ENCODE results near the gene UTP11. TPM values are rescaled to one million over a fixed set of nuclear protein-coding genes. Genes with fewer than 3 reads are reported as not detected.

Gene UTP11
- total and polyA plus RNA-seq, 2 donors (not counting 3 experiments of a cell fraction or from before 2014, with no cell fraction given): 20.1 to 54.1 TPM

- dilution Hi-C loops (cut with MboI; ENCODE audit: extremely low pct_ligation_motif_present, low sequenced_read_pairs) (no loop called here), intact Hi-C loops (cut with micrococcal nuclease) (loop anchor here (1.0 to 10.0 kb wide), 5 partner anchors 17 to 787 kb away; no protein-coding TSS in a partner anchor)
- H3K9me1 ChIP-seq (replicated peaks; ENCODE audit: control insufficient read depth, extremely low read depth, insufficient read depth, low read length): no peaks in the 10 kb centered on the region
- TF ChIP-seq MAX (IDR thresholded peaks at IDR 0.05; ENCODE audit: insufficient read depth, insufficient read length) (no peak), GATA2 (IDR thresholded peaks at IDR 0.05; ENCODE audit: insufficient read depth, insufficient read length, low read depth, low read length) (no peak), EZH2 (IDR thresholded peaks at IDR 0.05; ENCODE audit: borderline replicate concordance, low read depth, low read length, severe bottlenecking) (no peak), POLR2A (IDR thresholded peaks at IDR 0.05; ENCODE audit: low read depth, low read length) (no peak), CTCF (IDR thresholded peaks at IDR 0.05; ENCODE audit: extremely low read depth in 1 of 2, insufficient read depth in 1 of 2, low read depth in 1 of 2, low read length in 2 of 2) (no peak), FOS (IDR thresholded peaks at IDR 0.05; ENCODE audit: borderline replicate concordance, insufficient read depth, low read length) (peak; percentile 72), JUN (IDR thresholded peaks at IDR 0.05; ENCODE audit: borderline replicate concordance, insufficient read depth, insufficient read length, low read depth) (peak; percentile 42), POLR2AphosphoS5 (IDR thresholded peaks at IDR 0.05; ENCODE audit: insufficient read depth, low read depth, low read length) (peak; percentile 75), MYC (IDR thresholded peaks at IDR 0.05; ENCODE audit: low read depth, low read length) (no peak)
- peak; percentile 79 for DNase-seq (ENCODE audit: low read depth, low spot score)
- H3K79me2 ChIP-seq (ENCODE audit: control insufficient read depth, insufficient read depth, low read length): no peaks in the 10 kb centered on the region
- CTCF ChIA-PET: interaction anchor here (0.5 to 7.4 kb wide), 7 partner anchors 8 to 805 kb away, joined by 3 to 66 read pairs (median 20); partner anchors contain the start of genes POU3F1 and SF3A3
- H3K9ac ChIP-seq (replicated peaks; ENCODE audit: extremely low read depth, insufficient read depth, low read length): peak overlapping the region; percentile 5
- peak; percentile 90 for FAIRE-seq
- H4K20me1 ChIP-seq (replicated peaks; ENCODE audit: control insufficient read depth, extremely low read depth, insufficient read depth, low read length): no peaks in the 10 kb centered on the region
- no peaks in the 10 kb centered on the region for H3K27me3 ChIP-seq (ENCODE audit: control insufficient read depth in 2 of 2, insufficient read depth in 2 of 2, low read length in 2 of 2)
- no TSS peak for BruUV-seq (replicated peaks)
- H3K36me3 ChIP-seq (ENCODE audit: control insufficient read depth in 2 of 2, extremely low read depth in 1 of 2, insufficient read depth in 2 of 2, low read length in 2 of 2): peaks cover 0 to 3% of the 10 kb centered on the region in 2 experiments
- H3K9me3 ChIP-seq (replicated peaks; ENCODE audit: control insufficient read depth, insufficient read depth, low read length): no peaks in the 10 kb centered on the region
- peaks cover 38% of the 10 kb centered on the region for H3K4me1 ChIP-seq (ENCODE audit: control insufficient read depth, extremely low read depth, insufficient read depth, low read length)
- peak overlapping the region; percentile 69 for H3K27ac ChIP-seq (ENCODE audit: insufficient read depth, low read depth, low read length)
- H3K4me2 ChIP-seq (ENCODE audit: insufficient read depth, low read length): peak overlapping the region; percentile 45
- H3K4me3 ChIP-seq (replicated peaks in 1 of 3; ENCODE audit: insufficient read depth in 1 of 3, low read depth in 1 of 3, low read length in 3 of 3): no peak overlapping the region
- POLR2A ChIA-PET: interaction anchor here (0.6 kb wide), 1 partner anchor 116 kb away, joined by 3 read pairs; no protein-coding TSS in a partner anchor
- H2AFZ ChIP-seq (ENCODE audit: low read depth, low read length): no peak overlapping the region
These were observed 17.4 kb downstream of the UTP11 start for GRCh38 chr1:38029685-38030511.
